ENCODE data around the gene CEP120.

CEP120 gene

GRCh38 chr5:123297198-123297831 is 125.9 kb downstream of the CEP120 start:
- no peak for TF ChIP-seq ZFX (IDR thresholded peaks at IDR 0.05)
- TF ChIP-seq CTCF (conservative IDR thresholded peaks at IDR 0.05) = no peak
- H3K27ac ChIP-seq = no peak overlapping the region

Data from C4-2B (cell line).